Measurements from ENCODE around the gene ATXN2L. TPM values are rescaled to one million over a fixed set of nuclear protein-coding genes. Genes with fewer than 3 reads are reported as not detected.
A peak's percentile ranks its signal among the peaks of the same experiment; 100 is the strongest.

ATXN2L gene
- total and polyA plus RNA-seq, 9 donors, result 27.1 to 107 (median 85.5) TPM

- peak overlapping the region; percentile 99 for H3K27ac ChIP-seq (ENCODE audit: low read length)
- no peak for DNase-seq
- 24% methylated on average over 12 of the region's 13 CpGs for WGBS (ENCODE audit: insufficient coverage)
- no peaks in the 10 kb centered on the region for H3K27me3 ChIP-seq (ENCODE audit: control insufficient read depth, insufficient read depth, low read length)
- H3K9me3 ChIP-seq (replicated peaks; ENCODE audit: control insufficient read depth, low read depth, low read length), result no peaks in the 10 kb centered on the region
- peak overlapping the region; percentile 91 for H3K4me3 ChIP-seq (ENCODE audit: low read length)
- peaks cover 17% of the 10 kb centered on the region for H3K36me3 ChIP-seq (ENCODE audit: control insufficient read depth, insufficient read depth, low read length)
- H3K4me1 ChIP-seq (ENCODE audit: control insufficient read depth, insufficient read depth, low read length), result peaks cover 20% of the 10 kb centered on the region
These were observed 802 bp upstream of the ATXN2L start for GRCh38 chr16:28821874-28822519.

GRCh38 chr16:28823291-28823872 lies 583 bp downstream of the ATXN2L start:
- Histone ChIP-seq H3K9me3 (replicated peaks; ENCODE audit: control insufficient read depth, low read depth, low read length) (no peaks in the 10 kb centered on the region), H3K27me3 (ENCODE audit: control insufficient read depth, insufficient read depth, low read length) (no peaks in the 10 kb centered on the region), H3K4me3 (ENCODE audit: low read length) (peak overlapping the region; percentile 91), H3K36me3 (ENCODE audit: control insufficient read depth, insufficient read depth, low read length) (peaks cover 30% of the 10 kb centered on the region), H3K27ac (ENCODE audit: low read length) (peak overlapping the region; percentile 99), H3K4me1 (ENCODE audit: control insufficient read depth, insufficient read depth, low read length) (peaks cover 20% of the 10 kb centered on the region)
- DNase-seq, result no peak
- under 1% methylated on average over 62 of the region's 62 CpGs for WGBS (ENCODE audit: insufficient coverage)

GRCh38 chr16:28823873-28824716 lies 1.3 kb downstream of the ATXN2L start:
- Histone ChIP-seq H3K27me3 (ENCODE audit: control insufficient read depth, insufficient read depth, low read length) (no peaks in the 10 kb centered on the region), H3K4me3 (ENCODE audit: low read length) (peak overlapping the region; percentile 91), H3K9me3 (replicated peaks; ENCODE audit: control insufficient read depth, low read depth, low read length) (no peaks in the 10 kb centered on the region), H3K27ac (ENCODE audit: low read length) (peak overlapping the region; percentile 99), H3K4me1 (ENCODE audit: control insufficient read depth, insufficient read depth, low read length) (peaks cover 20% of the 10 kb centered on the region), H3K36me3 (ENCODE audit: control insufficient read depth, insufficient read depth, low read length) (peaks cover 33% of the 10 kb centered on the region)
- peak; percentile 99 for DNase-seq
- WGBS (ENCODE audit: insufficient coverage), result 1% methylated on average over 43 of the region's 60 CpGs

- WGBS (ENCODE audit: insufficient coverage), result no CpG with 5 or more reads among the region's 5 CpGs
These were observed 1.8 kb downstream of the ATXN2L start for GRCh38 chr16:28824717-28824973.

GRCh38 chr16:28826141-28826540 lies 3.3 kb downstream of the ATXN2L start:
- peaks cover 53% of the 10 kb centered on the region for H3K36me3 ChIP-seq (ENCODE audit: control insufficient read depth, insufficient read depth, low read length)
- H3K4me1 ChIP-seq (ENCODE audit: control insufficient read depth, insufficient read depth, low read length), result peaks cover 20% of the 10 kb centered on the region
- no peaks in the 10 kb centered on the region for H3K9me3 ChIP-seq (replicated peaks; ENCODE audit: control insufficient read depth, low read depth, low read length)
- DNase-seq, result no peak
- H3K4me3 ChIP-seq (ENCODE audit: low read length), result no peak overlapping the region
- 40% methylated on average over 1 of the region's 6 CpGs for WGBS (ENCODE audit: insufficient coverage)
- H3K27me3 ChIP-seq (ENCODE audit: control insufficient read depth, insufficient read depth, low read length), result no peaks in the 10 kb centered on the region
- no peak overlapping the region for H3K27ac ChIP-seq (ENCODE audit: low read length)

More at GRCh38 chr16:28824717-28824973, 1.8 kb downstream of the ATXN2L start:
- H3K4me1 ChIP-seq (ENCODE audit: control insufficient read depth, insufficient read depth, low read length), result peaks cover 20% of the 10 kb centered on the region
- no peaks in the 10 kb centered on the region for H3K9me3 ChIP-seq (replicated peaks; ENCODE audit: control insufficient read depth, low read depth, low read length)
- no peaks in the 10 kb centered on the region for H3K27me3 ChIP-seq (ENCODE audit: control insufficient read depth, insufficient read depth, low read length)
- peaks cover 38% of the 10 kb centered on the region for H3K36me3 ChIP-seq (ENCODE audit: control insufficient read depth, insufficient read depth, low read length)
- peak overlapping the region; percentile 99 for H3K27ac ChIP-seq (ENCODE audit: low read length)
- H3K4me3 ChIP-seq (ENCODE audit: low read length), result peak overlapping the region; percentile 91
- DNase-seq, result no peak

GRCh38 chr16:28829747-28830146 lies 6.9 kb downstream of the ATXN2L start:
- Histone ChIP-seq H3K4me1 (ENCODE audit: control insufficient read depth, insufficient read depth, low read length) (peaks cover 13% of the 10 kb centered on the region), H3K27ac (ENCODE audit: low read length) (no peak overlapping the region), H3K4me3 (ENCODE audit: low read length) (no peak overlapping the region), H3K9me3 (replicated peaks; ENCODE audit: control insufficient read depth, low read depth, low read length) (no peaks in the 10 kb centered on the region), H3K27me3 (ENCODE audit: control insufficient read depth, insufficient read depth, low read length) (no peaks in the 10 kb centered on the region), H3K36me3 (ENCODE audit: control insufficient read depth, insufficient read depth, low read length) (peaks cover 89% of the 10 kb centered on the region)
- WGBS (ENCODE audit: insufficient coverage), result 96% methylated on average over 13 of the region's 13 CpGs
- no peak for DNase-seq

GRCh38 chr16:28830531-28830930 lies 7.7 kb downstream of the ATXN2L start:
- H3K4me3 ChIP-seq (ENCODE audit: low read length), result no peak overlapping the region
- H3K27ac ChIP-seq (ENCODE audit: low read length), result no peak overlapping the region
- peaks cover 5% of the 10 kb centered on the region for H3K4me1 ChIP-seq (ENCODE audit: control insufficient read depth, insufficient read depth, low read length)
- no peaks in the 10 kb centered on the region for H3K9me3 ChIP-seq (replicated peaks; ENCODE audit: control insufficient read depth, low read depth, low read length)
- H3K36me3 ChIP-seq (ENCODE audit: control insufficient read depth, insufficient read depth, low read length), result peaks cover 93% of the 10 kb centered on the region
- 90% methylated on average over 10 of the region's 13 CpGs for WGBS (ENCODE audit: insufficient coverage)
- H3K27me3 ChIP-seq (ENCODE audit: control insufficient read depth, insufficient read depth, low read length), result no peaks in the 10 kb centered on the region
- no peak for DNase-seq

GRCh38 chr16:28834349-28834748 lies 11.6 kb downstream of the ATXN2L start:
- Histone ChIP-seq H3K4me1 (ENCODE audit: control insufficient read depth, insufficient read depth, low read length) (no peaks in the 10 kb centered on the region), H3K27me3 (ENCODE audit: control insufficient read depth, insufficient read depth, low read length) (no peaks in the 10 kb centered on the region), H3K27ac (ENCODE audit: low read length) (no peak overlapping the region), H3K4me3 (ENCODE audit: low read length) (no peak overlapping the region), H3K9me3 (replicated peaks; ENCODE audit: control insufficient read depth, low read depth, low read length) (no peaks in the 10 kb centered on the region), H3K36me3 (ENCODE audit: control insufficient read depth, insufficient read depth, low read length) (peaks cover 92% of the 10 kb centered on the region)
- 88% methylated on average over 12 of the region's 14 CpGs for whole genome bisulfite sequencing (ENCODE audit: insufficient coverage)
- DNase-seq, result no peak

GRCh38 chr16:28834873-28835863 lies 12.4 kb downstream of the ATXN2L start:
- Histone ChIP-seq H3K27me3 (ENCODE audit: control insufficient read depth, insufficient read depth, low read length) (no peaks in the 10 kb centered on the region), H3K4me1 (ENCODE audit: control insufficient read depth, insufficient read depth, low read length) (no peaks in the 10 kb centered on the region), H3K4me3 (ENCODE audit: low read length) (no peak overlapping the region), H3K27ac (ENCODE audit: low read length) (no peak overlapping the region), H3K36me3 (ENCODE audit: control insufficient read depth, insufficient read depth, low read length) (peaks cover 84% of the 10 kb centered on the region), H3K9me3 (replicated peaks; ENCODE audit: control insufficient read depth, low read depth, low read length) (no peaks in the 10 kb centered on the region)
- no peak for DNase-seq
- WGBS (ENCODE audit: insufficient coverage), result 89% methylated on average over 18 of the region's 25 CpGs
